Fibroblast of lung (primary cell): ENCODE data around the gene NEUROD1. TPM values are rescaled to one million over a fixed set of nuclear protein-coding genes. Genes with fewer than 3 reads are reported as not detected.

Experiments
- DNase-seq, 2 donors: peaks; one replicate each; pipeline versions ENCODE4 v3.0.0 to v3.0.0-alpha.2; 2010; ENCODE audit warnings: low read depth in 2 of 2
- H2AFZ ChIP-seq: 2 replicates; pipeline ENCODE4 v1.5.1; 2012; ENCODE audit warnings: low read length, control low read depth, inconsistent platforms
- H3K27ac ChIP-seq: 2 replicates; pipeline ENCODE4 v1.5.1; 2011; ENCODE audit warnings: low read length, control low read depth; ENCODE audit not compliant: insufficient read depth
- H3K27me3 ChIP-seq: 2 replicates; pipeline ENCODE4 v1.5.1; 2011; ENCODE audit warnings: mild to moderate bottlenecking, low read length; ENCODE audit not compliant: control insufficient read depth, insufficient read depth
- H3K36me3 ChIP-seq: 2 replicates; pipeline ENCODE4 v1.5.1; 2011; ENCODE audit warnings: low read length; ENCODE audit not compliant: control insufficient read depth, insufficient read depth
- H3K4me1 ChIP-seq: 2 replicates; pipeline ENCODE4 v1.5.1; 2011; ENCODE audit warnings: low read length; ENCODE audit not compliant: control insufficient read depth, insufficient read depth; ENCODE audit errors: extremely low read depth
- H3K4me2 ChIP-seq: 2 replicates; pipeline ENCODE4 v1.5.1; 2011; ENCODE audit warnings: low read length, control low read depth; ENCODE audit not compliant: insufficient read depth; ENCODE audit errors: extremely low read depth
- H3K4me3 ChIP-seq, 4 experiments: fragments of 200-600 bp in 1 of 4; sonication (generic) in 1 of 4; replicated peaks in 1 of 4; 2 replicates each; pipeline ENCODE4 v1.5.1; 2011 to 2016; ENCODE audit warnings: low read length in 4 of 4, low read depth in 3 of 4, mild to moderate bottlenecking in 3 of 4, control low read depth in 2 of 4, inconsistent platforms in 1 of 4, mixed read lengths in 1 of 4; ENCODE audit not compliant: insufficient read depth in 1 of 4; ENCODE audit errors: control extremely low read depth in 1 of 4
- H3K79me2 ChIP-seq: 2 replicates; pipeline ENCODE4 v1.5.1; 2012; ENCODE audit warnings: mild to moderate bottlenecking, low read length, inconsistent platforms; ENCODE audit not compliant: control insufficient read depth, insufficient read depth
- H3K9ac ChIP-seq: 2 replicates; pipeline ENCODE4 v1.5.1; 2011; ENCODE audit warnings: mild to moderate bottlenecking, low read length, control low read depth; ENCODE audit not compliant: insufficient read depth
- H3K9me3 ChIP-seq: 2 replicates; pipeline ENCODE4 v1.5.1; 2012; ENCODE audit warnings: low read depth, low read length; ENCODE audit not compliant: control insufficient read depth, insufficient read depth
- H4K20me1 ChIP-seq: 2 replicates; pipeline ENCODE4 v1.5.1; 2011; ENCODE audit warnings: low read length; ENCODE audit not compliant: control insufficient read depth, insufficient read depth; ENCODE audit errors: extremely low read depth
- CTCF ChIP-seq, 2 donors: IDR thresholded peaks in 1 of 2; conservative IDR thresholded peaks in 1 of 2; 1 replicate in 1 of 2; 2 replicates in 1 of 2; pipeline ENCODE4 v1.5.1; 2011 to 2012; ENCODE audit warnings: low read length in 2 of 2, control low read depth in 1 of 2, inconsistent platforms in 1 of 2, low read depth in 1 of 2, mild to moderate bottlenecking in 1 of 2
- EZH2 ChIP-seq: IDR thresholded peaks from 2 replicates; pipeline ENCODE4 v1.5.1; 2012; ENCODE audit warnings: low read length, control low read depth, mild to moderate bottlenecking; ENCODE audit errors: missing control alignments
- polyA plus RNA-seq, 2 donors: library from polyadenylated mRNA; depleted of rRNA in 1 of 2; stranded (reverse) in 1 of 2; unstranded in 1 of 2; fragments of >200 nt; gene quantifications; 2 replicates each; pipeline ENCODE4 v1.2.1, GENCODE V29; 2011 to 2012; ENCODE audit warnings: missing spikeins in 1 of 2
- total RNA-seq: library from RNA; depleted of rRNA; stranded (reverse); fragments of >200 nt; gene quantifications from 2 replicates; pipeline ENCODE4 v1.2.1, GENCODE V29; 2014

Gene NEUROD1
- total and polyA plus RNA-seq, 2 donors (not counting 1 experiment from before 2014, with no cell fraction given): not detected

GRCh38 chr2:181673173-181673572 lies 7.1 kb downstream of the NEUROD1 start:
- Histone ChIP-seq H3K4me2 (no peak overlapping the region), H3K36me3 (no peaks in the 10 kb centered on the region), H3K79me2 (no peaks in the 10 kb centered on the region), H3K27me3 (peaks cover 12% of the 10 kb centered on the region), H3K9me3 (no peaks in the 10 kb centered on the region), H3K9ac (no peak overlapping the region), H4K20me1 (no peaks in the 10 kb centered on the region), H3K4me3 (no peak overlapping the region), H2AFZ (no peak overlapping the region), H3K4me1 (no peaks in the 10 kb centered on the region), H3K27ac (no peak overlapping the region)
- DNase-seq: no peak
- TF ChIP-seq EZH2 (no peak), CTCF (conservative IDR thresholded peaks at IDR 0.05 in 1 of 2, IDR thresholded peaks at IDR 0.05 in 1 of 2; ENCODE audit: low read depth in 1 of 2, low read length in 2 of 2) (no peak)

- no peak overlapping the region for H3K27ac ChIP-seq
- no peaks in the 10 kb centered on the region for H3K79me2 ChIP-seq
- H2AFZ ChIP-seq: no peak overlapping the region
- no peaks in the 10 kb centered on the region for H3K9me3 ChIP-seq
- no peak overlapping the region for H3K4me3 ChIP-seq
- no peak overlapping the region for H3K4me2 ChIP-seq
- no peaks in the 10 kb centered on the region for H4K20me1 ChIP-seq
- DNase-seq: no peak
- no peaks in the 10 kb centered on the region for H3K4me1 ChIP-seq
- no peak for TF ChIP-seq EZH2
- TF ChIP-seq CTCF (conservative IDR thresholded peaks at IDR 0.05 in 1 of 2, IDR thresholded peaks at IDR 0.05 in 1 of 2; ENCODE audit: low read depth in 1 of 2, low read length in 2 of 2): no peak
- H3K9ac ChIP-seq: no peak overlapping the region
- no peaks in the 10 kb centered on the region for H3K36me3 ChIP-seq
- peaks cover 7% of the 10 kb centered on the region for H3K27me3 ChIP-seq
These were observed 7.9 kb downstream of the NEUROD1 start for GRCh38 chr2:181672255-181673008.

GRCh38 chr2:181670632-181671031 lies 9.7 kb downstream of the NEUROD1 start:
- H3K79me2 ChIP-seq: no peaks in the 10 kb centered on the region
- TF ChIP-seq CTCF (conservative IDR thresholded peaks at IDR 0.05 in 1 of 2, IDR thresholded peaks at IDR 0.05 in 1 of 2; ENCODE audit: low read depth in 1 of 2, low read length in 2 of 2): no peak
- no peak for TF ChIP-seq EZH2

More at GRCh38 chr2:181670632-181671031, 9.7 kb downstream of the NEUROD1 start:
- Histone ChIP-seq H3K4me3 (no peak overlapping the region), H3K4me1 (no peaks in the 10 kb centered on the region), H3K36me3 (no peaks in the 10 kb centered on the region), H3K9me3 (no peaks in the 10 kb centered on the region), H3K9ac (no peak overlapping the region), H4K20me1 (no peaks in the 10 kb centered on the region), H3K4me2 (no peak overlapping the region), H3K27me3 (peaks cover 7% of the 10 kb centered on the region), H3K27ac (no peak overlapping the region), H2AFZ (no peak overlapping the region)
- no peak for DNase-seq
